Stimulated activated CD4-positive, alpha-beta T cell treated with anti-CD3 and anti-CD28 coated beads, TNF-alpha, amount 100 ng/mL, for 24 hours (primary cell): ENCODE results near the gene GNA14.

Experiments
- DNase-seq, 3 experiments: peaks; one replicate each; pipeline ENCODE4 v3.0.0-alpha.2; 2020; ENCODE audit warnings: low read depth in 3 of 3

Gene GNA14

GRCh38 chr9:77489405-77490163 lies 158.5 kb downstream of the GNA14 start:
- DNase-seq: peak in 1 of 3 experiments; percentile 8

- DNase-seq: no peak
Measured at GRCh38 chr9:77488439-77489126, 159.5 kb downstream of the GNA14 start.

GRCh38 chr9:77486968-77487367 lies 161.2 kb downstream of the GNA14 start:
- no peak for DNase-seq

GRCh38 chr9:77486463-77486862 lies 161.7 kb downstream of the GNA14 start:
- no peak for DNase-seq

GRCh38 chr9:77475641-77476473 lies 172.3 kb downstream of the GNA14 start:
- peak in 2 of 3 experiments; percentile 10 to 35 for DNase-seq

- no peak for DNase-seq
Measured at GRCh38 chr9:77474936-77475335, 173.2 kb downstream of the GNA14 start.

GRCh38 chr9:77472646-77473045 lies 175.5 kb downstream of the GNA14 start:
- DNase-seq: no peak

- DNase-seq: no peak
Measured at GRCh38 chr9:77471572-77471971, 176.6 kb downstream of the GNA14 start.

GRCh38 chr9:77469515-77470231 lies 178.4 kb downstream of the GNA14 start:
- no peak for DNase-seq

GRCh38 chr9:77464661-77465060 lies 183.5 kb downstream of the GNA14 start:
- no peak for DNase-seq

- DNase-seq: no peak
Measured at GRCh38 chr9:77463151-77463550, 185.0 kb downstream of the GNA14 start.

- no peak for DNase-seq
Measured at GRCh38 chr9:77462066-77462465, 186.1 kb downstream of the GNA14 start.

GRCh38 chr9:77460938-77461337 lies 187.2 kb downstream of the GNA14 start:
- no peak for DNase-seq

- peak; percentile 29 to 57 (median 53) for DNase-seq
Measured at GRCh38 chr9:77457916-77458592, 190.1 kb downstream of the GNA14 start.

- peak; percentile 61 to 84 (median 73) for DNase-seq
Measured at GRCh38 chr9:77456829-77457437, 191.2 kb downstream of the GNA14 start.

- DNase-seq: peak in 1 of 3 experiments; percentile 44
Measured at GRCh38 chr9:77455312-77455927, 192.7 kb downstream of the GNA14 start.

GRCh38 chr9:77454663-77455062 lies 193.5 kb downstream of the GNA14 start:
- no peak for DNase-seq

- no peak for DNase-seq
Measured at GRCh38 chr9:77453825-77454647, 194.1 kb downstream of the GNA14 start.

- DNase-seq: no peak
Measured at GRCh38 chr9:77451507-77451906, 196.6 kb downstream of the GNA14 start.
